Cardiac muscle cell (in vitro differentiated cells and primary cell): ENCODE measurements around the gene DDX54. TPM values are rescaled to one million over a fixed set of nuclear protein-coding genes. Genes with fewer than 3 reads are reported as not detected.

ENCODE experiments used
- DNase-seq, 2 donors: peaks; one replicate each; pipeline versions ENCODE4 v3.0.0 to v3.0.0-alpha.2; 2010 to 2017; ENCODE audit warnings: low read depth in 1 of 2, low spot score in 1 of 2
- H3K27ac ChIP-seq: fragments of 200-600 bp; sonication (generic); 2 replicates; pipeline ENCODE4 v1.5.1; 2016
- H3K27me3 ChIP-seq: fragments of 200-600 bp; sonication (generic); 2 replicates; pipeline ENCODE4 v1.6.0; 2016; ENCODE audit warnings: control low read depth
- H3K36me3 ChIP-seq: fragments of 200-600 bp; sonication (generic); 2 replicates; pipeline ENCODE4 v1.5.1; 2016; ENCODE audit warnings: control low read depth
- H3K4me1 ChIP-seq: fragments of 200-600 bp; sonication (generic); 2 replicates; pipeline ENCODE4 v1.8.1; 2017; ENCODE audit warnings: low read depth, mild to moderate bottlenecking, mixed run types
- H3K4me3 ChIP-seq: fragments of 200-600 bp; sonication (generic); 2 replicates; pipeline ENCODE4 v1.5.1; 2016; ENCODE audit warnings: mild to moderate bottlenecking
- H3K9me3 ChIP-seq: fragments of 200-600 bp; sonication (generic); 2 replicates; pipeline ENCODE4 v1.5.1; 2017; ENCODE audit warnings: low read depth, mild to moderate bottlenecking, control low read depth
- polyA plus RNA-seq: library from polyadenylated mRNA; unstranded; fragments of >200 nt; fragmentation: Nextera tagmentation; extraction: Ambion mirVana; gene quantifications from 2 replicates; pipeline ENCODE4 v1.2.1, GENCODE V29; 2016
- total RNA-seq: library from RNA; depleted of rRNA; stranded (reverse); fragments of >200 nt; gene quantifications from 2 replicates; pipeline ENCODE4 v1.2.3, GENCODE V29; 2016
- TF ChIP-seq, protein P1 (sequence below): IDR thresholded peaks from 2 replicates; pipeline ENCODE4 v1.5.1; 2012; ENCODE audit warnings: low read depth, mild to moderate bottlenecking, low read length

The DDX54 gene
- total and polyA plus RNA-seq, 2 experiments from 2014 or later = 49.2 to 148 TPM

DNA sequence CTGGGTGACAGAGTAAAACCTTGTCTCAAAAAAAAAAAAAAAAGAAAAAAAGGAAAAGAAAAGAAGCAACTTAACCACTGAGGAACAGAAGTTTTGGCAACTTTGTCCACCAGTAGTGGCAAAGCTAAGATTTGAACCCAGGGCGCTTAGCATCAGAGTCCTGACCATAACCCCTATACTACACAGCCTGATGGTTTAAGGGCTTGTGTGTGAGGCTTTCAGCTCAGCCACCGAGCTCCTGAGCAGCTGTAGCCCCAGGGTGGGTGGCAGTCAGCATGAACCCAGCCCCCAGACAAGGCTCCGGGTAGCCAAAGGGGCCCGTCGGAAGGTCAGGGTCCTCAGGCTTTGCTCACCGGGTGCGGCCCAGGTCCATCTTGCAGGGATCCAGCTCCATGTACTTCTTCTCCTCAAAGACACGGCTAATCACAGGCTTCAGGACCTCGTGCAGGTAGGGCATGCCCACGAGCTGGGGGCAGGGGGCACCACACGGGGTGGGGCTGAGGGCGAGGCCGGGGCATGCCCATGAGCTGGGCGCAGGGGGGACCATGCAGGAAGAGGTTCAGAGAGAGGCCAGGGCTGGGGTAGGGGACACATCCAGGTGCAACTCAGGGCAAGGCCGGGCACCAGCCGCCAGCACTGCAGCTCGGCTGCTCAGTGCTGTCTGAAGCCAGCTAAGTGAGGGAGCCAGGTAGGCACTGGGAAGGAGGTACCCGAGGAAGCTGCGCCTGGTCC lies 70.7 kb downstream of the DDX54 start:
- Histone ChIP-seq H3K27ac (no peak overlapping the region), H3K9me3 (no peaks in the 10 kb centered on the region), H3K4me1 (no peaks in the 10 kb centered on the region), H3K27me3 (no peaks in the 10 kb centered on the region), H3K36me3 (no peaks in the 10 kb centered on the region), H3K4me3 (no peak overlapping the region)
- DNase-seq = no peak
- TF ChIP-seq, protein P1, sequence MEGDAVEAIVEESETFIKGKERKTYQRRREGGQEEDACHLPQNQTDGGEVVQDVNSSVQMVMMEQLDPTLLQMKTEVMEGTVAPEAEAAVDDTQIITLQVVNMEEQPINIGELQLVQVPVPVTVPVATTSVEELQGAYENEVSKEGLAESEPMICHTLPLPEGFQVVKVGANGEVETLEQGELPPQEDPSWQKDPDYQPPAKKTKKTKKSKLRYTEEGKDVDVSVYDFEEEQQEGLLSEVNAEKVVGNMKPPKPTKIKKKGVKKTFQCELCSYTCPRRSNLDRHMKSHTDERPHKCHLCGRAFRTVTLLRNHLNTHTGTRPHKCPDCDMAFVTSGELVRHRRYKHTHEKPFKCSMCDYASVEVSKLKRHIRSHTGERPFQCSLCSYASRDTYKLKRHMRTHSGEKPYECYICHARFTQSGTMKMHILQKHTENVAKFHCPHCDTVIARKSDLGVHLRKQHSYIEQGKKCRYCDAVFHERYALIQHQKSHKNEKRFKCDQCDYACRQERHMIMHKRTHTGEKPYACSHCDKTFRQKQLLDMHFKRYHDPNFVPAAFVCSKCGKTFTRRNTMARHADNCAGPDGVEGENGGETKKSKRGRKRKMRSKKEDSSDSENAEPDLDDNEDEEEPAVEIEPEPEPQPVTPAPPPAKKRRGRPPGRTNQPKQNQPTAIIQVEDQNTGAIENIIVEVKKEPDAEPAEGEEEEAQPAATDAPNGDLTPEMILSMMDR = no peak

- DNase-seq = no peak
- Histone ChIP-seq H3K4me1 (no peaks in the 10 kb centered on the region), H3K36me3 (no peaks in the 10 kb centered on the region), H3K4me3 (no peak overlapping the region), H3K27me3 (no peaks in the 10 kb centered on the region), H3K27ac (no peak overlapping the region), H3K9me3 (no peaks in the 10 kb centered on the region)
- TF ChIP-seq, protein P1 = no peak
Observed at GRCh38 chr12:113113397-113113796, 71.9 kb downstream of the DDX54 start.

DNA sequence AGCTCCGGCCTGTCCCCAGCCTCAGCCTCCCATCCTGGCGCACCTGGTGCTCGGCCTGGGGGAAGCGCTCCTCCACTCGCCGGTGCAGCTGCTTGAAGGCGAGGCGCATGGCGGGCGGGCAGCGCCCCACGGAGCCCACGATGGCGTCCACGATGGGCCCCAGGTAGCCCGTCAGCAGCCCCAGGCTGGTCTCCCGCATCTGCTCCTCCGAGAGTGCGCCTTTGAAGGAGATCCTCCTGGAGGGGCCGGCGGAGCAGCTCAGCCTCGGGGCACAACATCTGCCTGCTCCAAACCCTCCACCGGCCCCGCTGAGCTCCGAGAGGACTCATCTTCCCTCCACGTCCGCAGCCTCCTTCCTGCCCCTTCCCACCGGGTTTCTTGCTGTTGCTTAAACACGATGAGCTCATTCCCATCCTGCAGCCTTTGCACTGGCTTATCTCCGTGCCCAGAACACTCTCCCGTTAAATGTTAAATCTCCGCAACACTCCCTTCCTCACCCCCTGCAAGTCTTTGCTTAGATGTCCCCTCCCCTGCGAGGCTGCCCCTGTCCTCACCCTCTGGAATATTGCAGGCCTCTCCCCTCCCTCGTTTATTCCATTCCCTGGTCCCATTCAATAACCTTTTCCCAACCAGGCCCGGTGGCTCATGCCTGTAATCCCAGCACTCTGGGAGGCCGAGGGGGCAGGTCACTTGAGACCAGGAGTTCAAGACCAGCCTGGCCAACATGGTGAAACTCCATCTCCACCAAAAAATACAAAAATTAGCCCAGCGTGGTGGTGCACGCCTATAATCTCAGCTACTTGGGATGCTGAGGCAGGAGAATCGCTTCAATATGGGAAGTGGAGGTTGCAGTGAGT lies 73.0 kb downstream of the DDX54 start:
- DNase-seq = peak in 1 of 2 donors; percentile 20
- Histone ChIP-seq H3K27me3 (no peaks in the 10 kb centered on the region), H3K36me3 (no peaks in the 10 kb centered on the region), H3K4me1 (no peaks in the 10 kb centered on the region), H3K4me3 (no peak overlapping the region), H3K27ac (no peak overlapping the region), H3K9me3 (no peaks in the 10 kb centered on the region)
- TF ChIP-seq, protein P1 = no peak

- Histone ChIP-seq H3K27me3 (no peaks in the 10 kb centered on the region), H3K4me1 (no peaks in the 10 kb centered on the region), H3K36me3 (no peaks in the 10 kb centered on the region), H3K4me3 (no peak overlapping the region), H3K27ac (no peak overlapping the region), H3K9me3 (no peaks in the 10 kb centered on the region)
- DNase-seq = no peak
- TF ChIP-seq, protein P1 = no peak
Observed at GRCh38 chr12:113111247-113111646, 74.0 kb downstream of the DDX54 start.

- H3K4me1 ChIP-seq = no peaks in the 10 kb centered on the region
- no peak overlapping the region for H3K27ac ChIP-seq
- no peaks in the 10 kb centered on the region for H3K9me3 ChIP-seq
- no peak for DNase-seq
- H3K27me3 ChIP-seq = no peaks in the 10 kb centered on the region
- no peak overlapping the region for H3K4me3 ChIP-seq
- no peaks in the 10 kb centered on the region for H3K36me3 ChIP-seq
- TF ChIP-seq, protein P1 = no peak
Observed at GRCh38 chr12:113109872-113110599, 75.2 kb downstream of the DDX54 start.
